Neural cell (in vitro differentiated cells): Measurements from ENCODE around the gene PARD6G. TPM values are rescaled to one million over a fixed set of nuclear protein-coding genes. Genes with fewer than 3 reads are reported as not detected.

Source experiments
- H2AFZ ChIP-seq: fragments of 200-600, 300-800 bp; sonication (generic), shearing (Covaris generic); 2 replicates; pipeline ENCODE4 v1.6.0; 2014; ENCODE audit warnings: low read depth, mild to moderate bottlenecking, antibody characterized with exemption, low read length, moderate library complexity
- H3F3A ChIP-seq: fragments of 200-600 bp; shearing (Covaris generic); 2 replicates; pipeline ENCODE4 v1.6.1; 2016; ENCODE audit warnings: mild to moderate bottlenecking, moderate library complexity, mixed read lengths, antibody characterized with exemption, low read length; ENCODE audit not compliant: insufficient read depth, poor library complexity, severe bottlenecking
- H3K27ac ChIP-seq: fragments of 200-600, 300-800 bp; sonication (generic), shearing (Covaris generic); 2 replicates; pipeline ENCODE4 v1.5.1; 2014; ENCODE audit warnings: mild to moderate bottlenecking, low read length, moderate library complexity
- H3K27me3 ChIP-seq: fragments of 300-800, 200-600 bp; sonication (generic), shearing (Covaris generic); 2 replicates; pipeline ENCODE4 v1.6.0; 2014; ENCODE audit warnings: mild to moderate bottlenecking, low read depth, low read length, moderate library complexity; ENCODE audit not compliant: insufficient read depth
- H3K36me3 ChIP-seq: fragments of 300-800, 200-600 bp; sonication (generic), shearing (Covaris generic); 2 replicates; pipeline ENCODE4 v1.5.1; 2014; ENCODE audit warnings: mild to moderate bottlenecking, antibody characterized with exemption, low read length, moderate library complexity; ENCODE audit not compliant: insufficient read depth
- H3K4me2 ChIP-seq: fragments of 300-800, 200-600 bp; sonication (generic), shearing (Covaris generic); 2 replicates; pipeline ENCODE4 v1.6.0; 2014; ENCODE audit warnings: mild to moderate bottlenecking, low read length
- H3K4me3 ChIP-seq: fragments of 300-800, 200-600 bp; sonication (generic), shearing (Covaris generic); 2 replicates; pipeline ENCODE4 v1.5.1; 2014; ENCODE audit warnings: mild to moderate bottlenecking, low read length, moderate library complexity
- H3K79me2 ChIP-seq: fragments of 200-600 bp; shearing (Covaris generic); replicated peaks from 2 replicates; pipeline ENCODE4 v1.6.0; 2014; ENCODE audit warnings: mild to moderate bottlenecking, low read length, moderate library complexity; ENCODE audit not compliant: insufficient read depth
- H3K9ac ChIP-seq: fragments of 300-800, 200-600 bp; sonication (generic), shearing (Covaris generic); 2 replicates; pipeline ENCODE4 v1.6.1; 2016; ENCODE audit warnings: mild to moderate bottlenecking, low read length, mixed read lengths
- H3K9me2 ChIP-seq: fragments of 200-600 bp; shearing (Covaris generic); 2 replicates; pipeline ENCODE4 v1.6.1; 2016; ENCODE audit warnings: mild to moderate bottlenecking, low read length, mixed read lengths; ENCODE audit not compliant: insufficient read depth
- H3K9me3 ChIP-seq: fragments of 200-600, 300-800 bp; sonication (generic), shearing (Covaris generic); 2 replicates; pipeline ENCODE4 v1.6.1; 2016; ENCODE audit warnings: mild to moderate bottlenecking, mixed run types, low read length, moderate library complexity, mixed read lengths
- H4K20me1 ChIP-seq: fragments of 200-600 bp; shearing (Covaris generic); 2 replicates; pipeline ENCODE4 v1.6.1; 2016; ENCODE audit warnings: mild to moderate bottlenecking, mixed run types; ENCODE audit not compliant: insufficient read depth
- CTCF ChIP-seq: fragments of 450-650 bp; IDR thresholded peaks from 2 replicates; pipeline ENCODE4 v1.5.1; 2014; ENCODE audit warnings: antibody characterized with exemption, mild to moderate bottlenecking, moderate library complexity; ENCODE audit not compliant: poor library complexity, severe bottlenecking
- EP300 ChIP-seq: fragments of 450-650 bp; conservative IDR thresholded peaks from 2 replicates; pipeline ENCODE4 v1.6.1; 2014; ENCODE audit warnings: antibody characterized with exemption, mild to moderate bottlenecking, moderate library complexity; ENCODE audit not compliant: poor library complexity, severe bottlenecking
- EZH2 ChIP-seq: fragments of 200-600, 300-800 bp; shearing (Covaris generic), sonication (generic); IDR thresholded peaks from 2 replicates; pipeline ENCODE4 v1.6.1; 2014; ENCODE audit warnings: antibody characterized with exemption, low read length, borderline replicate concordance, mild to moderate bottlenecking; ENCODE audit not compliant: insufficient read depth, poor library complexity, severe bottlenecking
- MXI1 ChIP-seq: fragments of 450-650 bp; conservative IDR thresholded peaks from 2 replicates; pipeline ENCODE4 v1.6.1; 2014; ENCODE audit warnings: antibody characterized with exemption, mild to moderate bottlenecking; ENCODE audit not compliant: poor library complexity, severe bottlenecking
- POLR2AphosphoS5 ChIP-seq: IDR thresholded peaks from 2 replicates; pipeline ENCODE4 v1.6.1; 2012
- RAD21 ChIP-seq: fragments of 450-650 bp; conservative IDR thresholded peaks from 2 replicates; pipeline ENCODE4 v1.6.1; 2014; ENCODE audit warnings: antibody characterized with exemption, mild to moderate bottlenecking, moderate library complexity
- REST ChIP-seq: IDR thresholded peaks from 2 replicates; pipeline ENCODE4 v1.6.1; 2012; ENCODE audit warnings: borderline replicate concordance
- SMC3 ChIP-seq: fragments of 450-650 bp; conservative IDR thresholded peaks from 2 replicates; pipeline ENCODE4 v1.6.1; 2014; ENCODE audit warnings: antibody characterized with exemption, mild to moderate bottlenecking, moderate library complexity; ENCODE audit not compliant: poor library complexity
- TAF1 ChIP-seq: IDR thresholded peaks from 2 replicates; pipeline ENCODE4 v1.6.1; 2012; ENCODE audit warnings: low read depth
- polyA plus RNA-seq: library from polyadenylated mRNA; depleted of rRNA; stranded (reverse); fragments of >200 nt; gene quantifications from 2 replicates; pipeline ENCODE4 v1.2.3, GENCODE V29; 2014

PARD6G gene
- polyA plus RNA-seq, 1 donor from 2014 or later: 9.3 TPM

- Histone ChIP-seq H3K9me3 (peaks cover 3% of the 10 kb centered on the region), H3K27me3 (no peaks in the 10 kb centered on the region), H3K27ac (no peak overlapping the region), H3K9me2 (no peaks in the 10 kb centered on the region), H4K20me1 (no peaks in the 10 kb centered on the region), H3K4me2 (no peak overlapping the region), H3K36me3 (no peaks in the 10 kb centered on the region), H3K79me2 (no peaks in the 10 kb centered on the region), H3K4me3 (no peak overlapping the region), H2AFZ (no peak overlapping the region), H3F3A (no peaks in the 10 kb centered on the region), H3K9ac (no peak overlapping the region)
- TF ChIP-seq SMC3: no peak
- no peak for TF ChIP-seq MXI1
- TF ChIP-seq CTCF: no peak
- TF ChIP-seq EP300: no peak
- TF ChIP-seq RAD21: no peak
- no peak for TF ChIP-seq POLR2AphosphoS5
- TF ChIP-seq EZH2: no peak
- TF ChIP-seq REST: no peak
- no peak for TF ChIP-seq TAF1
Measured at GRCh38 chr18:80251700-80252099, 4.4 kb upstream of the PARD6G start.

- Histone ChIP-seq H2AFZ (no peak overlapping the region), H3K27ac (no peak overlapping the region), H3K4me3 (no peak overlapping the region), H3K9ac (no peak overlapping the region), H4K20me1 (no peaks in the 10 kb centered on the region), H3K9me2 (no peaks in the 10 kb centered on the region), H3K4me2 (no peak overlapping the region), H3K79me2 (peaks cover 3% of the 10 kb centered on the region), H3K36me3 (no peaks in the 10 kb centered on the region), H3K27me3 (no peaks in the 10 kb centered on the region), H3K9me3 (peaks cover 3% of the 10 kb centered on the region), H3F3A (no peaks in the 10 kb centered on the region)
- TF ChIP-seq POLR2AphosphoS5 (no peak), RAD21 (no peak), CTCF (no peak)
Measured at GRCh38 chr18:80250740-80251364, 3.5 kb upstream of the PARD6G start.
